KMS-11 (cell line): ENCODE measurements around the gene VSIR.

Experiments used
- H2AFZ ChIP-seq: fragments of 200-600 bp; sonication (generic); 2 replicates; pipeline ENCODE4 v1.6.1; 2016; ENCODE audit warnings: antibody characterized with exemption, mixed run types, low read depth
- H3K27ac ChIP-seq: fragments of 200-600 bp; sonication (generic); 2 replicates; pipeline ENCODE4 v1.6.1; 2016; ENCODE audit warnings: mild to moderate bottlenecking, mixed run types
- H3K27me3 ChIP-seq: fragments of 200-600 bp; sonication (generic); 2 replicates; pipeline ENCODE4 v1.6.1; 2017; ENCODE audit warnings: mild to moderate bottlenecking, low read depth, mixed run types, moderate library complexity; ENCODE audit not compliant: insufficient read depth
- H3K36me3 ChIP-seq: fragments of 200-600 bp; sonication (generic); 2 replicates; pipeline ENCODE4 v1.6.1; 2017; ENCODE audit warnings: mild to moderate bottlenecking, mixed run types; ENCODE audit not compliant: insufficient read depth
- H3K4me1 ChIP-seq: fragments of 200-600 bp; sonication (generic); 2 replicates; pipeline ENCODE4 v1.6.1; 2016; ENCODE audit warnings: mild to moderate bottlenecking, low read depth, mixed run types; ENCODE audit not compliant: poor library complexity, severe bottlenecking
- H3K4me2 ChIP-seq: fragments of 200-600 bp; sonication (generic); 2 replicates; pipeline ENCODE4 v1.7.0; 2016; ENCODE audit warnings: mild to moderate bottlenecking, mixed run types
- H3K4me3 ChIP-seq: fragments of 200-600 bp; sonication (generic); IDR thresholded peaks from 2 replicates; pipeline ENCODE4 v1.6.1; 2017; ENCODE audit warnings: low read depth, low read length, mixed read lengths; ENCODE audit not compliant: insufficient read depth
- H3K79me2 ChIP-seq: fragments of 200-600 bp; sonication (generic); 2 replicates; pipeline ENCODE4 v1.6.1; 2016; ENCODE audit warnings: low read depth, mixed run types; ENCODE audit not compliant: insufficient read depth
- H3K9ac ChIP-seq: fragments of 200-600 bp; sonication (generic); 2 replicates; pipeline ENCODE4 v1.6.1; 2016; ENCODE audit warnings: mild to moderate bottlenecking, mixed run types
- H4K20me1 ChIP-seq: fragments of 200-600 bp; sonication (generic); 2 replicates; pipeline ENCODE4 v1.6.1; 2016; ENCODE audit warnings: mild to moderate bottlenecking, mixed run types; ENCODE audit not compliant: insufficient read depth
- TF ChIP-seq, protein P1 (sequence below): fragments of 200-600 bp; sonication (generic); conservative IDR thresholded peaks from 2 replicates; pipeline ENCODE4 v1.6.1; 2017; ENCODE audit warnings: low read depth, mild to moderate bottlenecking, antibody characterized with exemption, low read length, moderate library complexity, mixed read lengths

Gene VSIR

GRCh38 chr10:71714592-71714991 lies 58.7 kb downstream of the VSIR start:
- Histone ChIP-seq H3K27me3 (peaks cover 25% of the 10 kb centered on the region; the same call in 1 of the 2 replicates), H3K4me2 (no peak overlapping the region), H3K27ac (no peak overlapping the region), H3K9ac (no peak overlapping the region), H2AFZ (no peak overlapping the region), H3K79me2 (no peaks in the 10 kb centered on the region), H3K36me3 (no peaks in the 10 kb centered on the region), H3K4me1 (no peaks in the 10 kb centered on the region), H3K4me3 (no peak overlapping the region), H4K20me1 (no peaks in the 10 kb centered on the region)
- TF ChIP-seq, protein P1, sequence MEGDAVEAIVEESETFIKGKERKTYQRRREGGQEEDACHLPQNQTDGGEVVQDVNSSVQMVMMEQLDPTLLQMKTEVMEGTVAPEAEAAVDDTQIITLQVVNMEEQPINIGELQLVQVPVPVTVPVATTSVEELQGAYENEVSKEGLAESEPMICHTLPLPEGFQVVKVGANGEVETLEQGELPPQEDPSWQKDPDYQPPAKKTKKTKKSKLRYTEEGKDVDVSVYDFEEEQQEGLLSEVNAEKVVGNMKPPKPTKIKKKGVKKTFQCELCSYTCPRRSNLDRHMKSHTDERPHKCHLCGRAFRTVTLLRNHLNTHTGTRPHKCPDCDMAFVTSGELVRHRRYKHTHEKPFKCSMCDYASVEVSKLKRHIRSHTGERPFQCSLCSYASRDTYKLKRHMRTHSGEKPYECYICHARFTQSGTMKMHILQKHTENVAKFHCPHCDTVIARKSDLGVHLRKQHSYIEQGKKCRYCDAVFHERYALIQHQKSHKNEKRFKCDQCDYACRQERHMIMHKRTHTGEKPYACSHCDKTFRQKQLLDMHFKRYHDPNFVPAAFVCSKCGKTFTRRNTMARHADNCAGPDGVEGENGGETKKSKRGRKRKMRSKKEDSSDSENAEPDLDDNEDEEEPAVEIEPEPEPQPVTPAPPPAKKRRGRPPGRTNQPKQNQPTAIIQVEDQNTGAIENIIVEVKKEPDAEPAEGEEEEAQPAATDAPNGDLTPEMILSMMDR = no peak

DNA sequence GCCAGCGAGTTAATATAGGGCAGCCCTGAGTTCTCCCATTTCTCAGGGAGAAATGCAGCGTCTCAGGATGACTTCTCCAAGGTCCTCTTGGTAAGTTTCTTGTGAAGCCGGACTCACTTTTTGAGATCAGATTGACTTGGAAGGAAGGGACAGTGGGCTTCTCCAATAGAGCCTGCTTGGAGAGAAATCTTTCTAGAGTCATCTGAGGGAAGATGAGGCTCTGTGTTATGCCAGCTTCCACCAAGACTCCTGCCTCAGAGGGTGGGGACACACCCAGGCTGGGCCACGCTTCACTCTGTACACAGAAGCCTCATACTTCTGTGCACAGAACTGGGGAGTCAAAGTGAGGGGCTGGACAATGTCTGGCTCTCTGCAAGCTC lies 59.3 kb downstream of the VSIR start:
- TF ChIP-seq, protein P1 = no peak
- Histone ChIP-seq H3K4me3 (no peak overlapping the region), H2AFZ (no peak overlapping the region)

GRCh38 chr10:71713135-71714030 lies 59.9 kb downstream of the VSIR start:
- Histone ChIP-seq H3K4me1 (no peaks in the 10 kb centered on the region), H3K79me2 (no peaks in the 10 kb centered on the region), H4K20me1 (no peaks in the 10 kb centered on the region), H3K36me3 (no peaks in the 10 kb centered on the region), H3K27ac (no peak overlapping the region), H3K4me2 (no peak overlapping the region), H3K4me3 (no peak overlapping the region), H2AFZ (no peak overlapping the region), H3K9ac (no peak overlapping the region), H3K27me3 (peaks cover 24% of the 10 kb centered on the region; the same call in 1 of the 2 replicates)
- TF ChIP-seq, protein P1 = no peak

More for the DNA sequence above, 59.3 kb downstream of the VSIR start:
- no peak overlapping the region for H3K4me2 ChIP-seq
- no peak overlapping the region for H3K27ac ChIP-seq
- H3K4me1 ChIP-seq = no peaks in the 10 kb centered on the region
- no peaks in the 10 kb centered on the region for H3K79me2 ChIP-seq
- H3K9ac ChIP-seq = no peak overlapping the region
- no peaks in the 10 kb centered on the region for H3K36me3 ChIP-seq
- H3K27me3 ChIP-seq = peaks cover 23% of the 10 kb centered on the region; the same call in 1 of the 2 replicates
- no peaks in the 10 kb centered on the region for H4K20me1 ChIP-seq

- H3K4me1 ChIP-seq = no peaks in the 10 kb centered on the region
These were observed 60.7 kb downstream of the VSIR start for GRCh38 chr10:71712572-71713134.

More at GRCh38 chr10:71712572-71713134, 60.7 kb downstream of the VSIR start:
- TF ChIP-seq, protein P1 = no peak
- H3K27ac ChIP-seq = no peak overlapping the region
- H2AFZ ChIP-seq = no peak overlapping the region
- H3K4me3 ChIP-seq = no peak overlapping the region
- no peaks in the 10 kb centered on the region for H4K20me1 ChIP-seq
- peaks cover 28% of the 10 kb centered on the region for H3K27me3 ChIP-seq
- H3K36me3 ChIP-seq = no peaks in the 10 kb centered on the region
- H3K9ac ChIP-seq = no peak overlapping the region
- H3K79me2 ChIP-seq = no peaks in the 10 kb centered on the region
- no peak overlapping the region for H3K4me2 ChIP-seq
